Mammary epithelial cell (primary cell): Measurements from ENCODE around the gene TMEM120B.

ENCODE experiments used
- EZH2 ChIP-seq: IDR thresholded peaks from 2 replicates; pipeline ENCODE4 v1.6.1; 2012; ENCODE audit warnings: low read length, inconsistent platforms, borderline replicate concordance
- TF ChIP-seq, protein P1 (sequence below), 2 donors: IDR thresholded peaks in 1 of 2; conservative IDR thresholded peaks in 1 of 2; 2 replicates each; pipeline ENCODE4 v1.5.1; 2011 to 2012; ENCODE audit warnings: inconsistent platforms in 2 of 2, low read length in 2 of 2, mild to moderate bottlenecking in 2 of 2, control low read depth in 1 of 2, low read depth in 1 of 2; ENCODE audit not compliant: insufficient read depth in 1 of 2; ENCODE audit errors: extremely low read depth in 1 of 2

DNA sequence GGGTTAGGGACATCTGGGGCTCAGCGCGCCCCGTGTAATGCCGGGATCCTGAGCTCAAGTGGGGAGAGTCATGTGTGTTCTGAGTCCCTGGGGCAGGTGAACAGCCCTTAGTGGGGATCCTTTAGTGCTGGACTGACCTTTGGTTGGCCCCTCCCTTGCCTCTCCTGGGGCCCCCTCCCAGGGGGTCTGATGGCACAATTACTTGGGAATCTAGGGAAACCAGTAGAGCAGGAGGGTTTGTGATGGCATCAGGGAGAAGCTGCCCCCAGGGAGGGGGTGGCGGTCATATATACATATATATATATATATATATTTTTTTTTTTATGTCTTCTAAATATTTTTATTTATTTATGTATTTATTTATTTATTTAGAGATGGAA lies 43.0 kb upstream of the TMEM120B start, which contains the start of gene MORN3:
- TF ChIP-seq, protein P1, sequence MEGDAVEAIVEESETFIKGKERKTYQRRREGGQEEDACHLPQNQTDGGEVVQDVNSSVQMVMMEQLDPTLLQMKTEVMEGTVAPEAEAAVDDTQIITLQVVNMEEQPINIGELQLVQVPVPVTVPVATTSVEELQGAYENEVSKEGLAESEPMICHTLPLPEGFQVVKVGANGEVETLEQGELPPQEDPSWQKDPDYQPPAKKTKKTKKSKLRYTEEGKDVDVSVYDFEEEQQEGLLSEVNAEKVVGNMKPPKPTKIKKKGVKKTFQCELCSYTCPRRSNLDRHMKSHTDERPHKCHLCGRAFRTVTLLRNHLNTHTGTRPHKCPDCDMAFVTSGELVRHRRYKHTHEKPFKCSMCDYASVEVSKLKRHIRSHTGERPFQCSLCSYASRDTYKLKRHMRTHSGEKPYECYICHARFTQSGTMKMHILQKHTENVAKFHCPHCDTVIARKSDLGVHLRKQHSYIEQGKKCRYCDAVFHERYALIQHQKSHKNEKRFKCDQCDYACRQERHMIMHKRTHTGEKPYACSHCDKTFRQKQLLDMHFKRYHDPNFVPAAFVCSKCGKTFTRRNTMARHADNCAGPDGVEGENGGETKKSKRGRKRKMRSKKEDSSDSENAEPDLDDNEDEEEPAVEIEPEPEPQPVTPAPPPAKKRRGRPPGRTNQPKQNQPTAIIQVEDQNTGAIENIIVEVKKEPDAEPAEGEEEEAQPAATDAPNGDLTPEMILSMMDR (conservative IDR thresholded peaks at IDR 0.05 in 1 of 2, IDR thresholded peaks at IDR 0.05 in 1 of 2; ENCODE audit: extremely low read depth in 1 of 2, insufficient read depth in 1 of 2, low read depth in 1 of 2, low read length in 2 of 2), result no peak
- no peak for TF ChIP-seq EZH2
